ENCODE results near the gene SLC9A3.

Gene SLC9A3

DNA sequence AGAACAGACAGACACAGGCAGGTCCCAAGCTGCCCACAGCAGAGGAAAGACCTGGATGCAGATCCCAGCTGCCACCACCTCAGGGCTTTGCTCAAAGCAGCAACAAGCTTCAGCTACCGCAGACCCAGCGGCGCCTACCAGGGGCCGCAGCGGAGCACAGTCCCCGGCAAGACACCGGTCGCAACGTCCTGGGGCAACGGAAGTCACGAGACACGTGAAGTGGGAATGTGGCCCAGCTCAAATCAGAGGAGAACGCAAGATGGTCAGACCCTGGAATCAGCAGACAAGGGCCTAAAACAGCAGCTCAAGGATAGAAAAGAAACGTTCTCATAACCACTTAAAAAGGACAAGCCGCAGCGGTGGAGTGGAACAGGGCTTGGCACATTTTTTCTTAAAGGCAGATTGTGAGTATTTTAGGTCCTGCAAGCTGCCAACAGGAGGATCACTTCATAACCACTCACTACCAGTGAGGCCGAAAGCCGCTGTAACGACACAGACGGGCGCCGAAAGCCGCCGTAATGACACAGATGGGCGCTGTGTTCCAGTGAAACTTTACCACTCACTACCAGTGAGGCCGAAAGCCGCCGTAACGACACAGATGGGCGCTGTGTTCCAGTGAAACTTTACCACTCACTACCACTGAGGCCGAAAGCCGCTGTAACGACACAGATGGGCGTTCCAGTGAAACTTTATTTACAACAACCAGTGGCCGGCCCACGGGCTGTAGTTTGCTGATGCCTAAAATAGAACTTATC is 21.7 kb downstream of the SLC9A3 start:
- DNase-seq, result no peak

DNA sequence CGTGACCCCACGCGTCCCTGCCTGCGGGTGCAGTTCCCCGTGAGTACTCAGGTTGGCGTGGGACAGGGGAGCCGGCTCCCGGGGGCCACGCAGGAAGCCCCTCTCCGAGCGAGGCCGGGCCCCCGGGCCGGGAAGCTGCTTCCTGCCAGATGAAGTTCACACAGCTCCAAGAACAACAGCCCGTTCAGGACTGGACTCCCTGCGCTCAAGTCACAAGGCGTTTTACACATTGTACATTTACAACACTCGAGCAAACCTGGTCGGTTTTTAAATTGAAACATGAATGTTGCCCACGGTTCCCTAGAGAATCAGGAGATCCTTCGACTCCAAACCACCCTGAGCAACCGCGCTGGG is 22.4 kb downstream of the SLC9A3 start:
- DNase-seq, result no peak

DNA sequence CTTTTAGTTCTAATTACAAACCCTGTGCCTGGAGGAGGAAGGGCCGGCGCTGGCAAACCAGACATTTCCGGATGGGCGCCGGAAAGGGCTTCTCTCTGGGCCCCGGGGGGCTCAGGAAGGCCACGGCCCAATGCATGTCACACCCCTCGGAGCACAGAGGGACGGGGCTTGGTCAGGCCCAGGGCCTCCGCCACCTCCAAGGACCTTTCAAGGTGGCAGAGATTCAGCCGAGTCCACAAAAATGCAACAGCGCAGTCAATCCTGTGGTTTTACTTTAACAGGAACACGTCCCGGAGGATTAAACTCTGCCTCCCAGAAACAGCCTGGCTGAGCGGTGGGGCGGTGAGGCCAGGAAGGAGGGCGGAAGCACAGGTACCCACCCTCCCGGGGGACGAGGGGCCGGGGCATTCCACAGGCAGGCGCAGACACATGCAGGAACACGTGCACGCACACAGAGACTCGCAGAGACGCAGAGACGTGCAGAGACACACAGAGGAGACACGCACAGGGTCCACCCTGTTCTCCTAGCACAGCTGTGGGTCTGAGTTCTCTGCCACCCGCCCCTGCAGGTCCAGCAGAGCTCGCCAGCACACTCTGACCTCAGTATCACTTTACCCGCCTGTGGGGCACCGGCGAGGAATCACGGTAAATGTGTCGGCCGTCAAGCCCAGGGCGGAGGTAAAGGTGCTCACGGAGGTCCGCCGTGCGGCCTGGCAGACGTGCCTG is 23.0 kb downstream of the SLC9A3 start:
- no peak for DNase-seq

DNA sequence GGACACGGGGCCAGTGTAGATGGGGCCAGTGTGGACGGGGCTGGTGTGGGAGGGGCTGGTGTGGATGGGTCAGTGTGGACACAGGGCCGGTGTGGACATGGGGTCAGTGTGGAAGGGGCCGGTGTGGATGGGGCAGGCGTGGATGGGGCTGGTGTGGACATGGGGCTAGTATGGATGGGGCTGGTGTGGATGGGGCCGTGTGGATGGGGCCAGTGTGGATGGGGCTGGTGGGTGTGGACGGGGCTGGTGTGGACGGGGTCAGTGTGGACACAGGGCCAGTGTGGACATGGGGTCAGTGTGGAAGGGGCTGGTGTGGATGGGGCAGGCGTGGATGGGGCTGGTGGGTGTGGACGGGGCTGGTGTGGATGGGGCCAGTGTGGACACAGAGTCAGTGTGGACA is 23.8 kb downstream of the SLC9A3 start:
- DNase-seq, result no peak

DNA sequence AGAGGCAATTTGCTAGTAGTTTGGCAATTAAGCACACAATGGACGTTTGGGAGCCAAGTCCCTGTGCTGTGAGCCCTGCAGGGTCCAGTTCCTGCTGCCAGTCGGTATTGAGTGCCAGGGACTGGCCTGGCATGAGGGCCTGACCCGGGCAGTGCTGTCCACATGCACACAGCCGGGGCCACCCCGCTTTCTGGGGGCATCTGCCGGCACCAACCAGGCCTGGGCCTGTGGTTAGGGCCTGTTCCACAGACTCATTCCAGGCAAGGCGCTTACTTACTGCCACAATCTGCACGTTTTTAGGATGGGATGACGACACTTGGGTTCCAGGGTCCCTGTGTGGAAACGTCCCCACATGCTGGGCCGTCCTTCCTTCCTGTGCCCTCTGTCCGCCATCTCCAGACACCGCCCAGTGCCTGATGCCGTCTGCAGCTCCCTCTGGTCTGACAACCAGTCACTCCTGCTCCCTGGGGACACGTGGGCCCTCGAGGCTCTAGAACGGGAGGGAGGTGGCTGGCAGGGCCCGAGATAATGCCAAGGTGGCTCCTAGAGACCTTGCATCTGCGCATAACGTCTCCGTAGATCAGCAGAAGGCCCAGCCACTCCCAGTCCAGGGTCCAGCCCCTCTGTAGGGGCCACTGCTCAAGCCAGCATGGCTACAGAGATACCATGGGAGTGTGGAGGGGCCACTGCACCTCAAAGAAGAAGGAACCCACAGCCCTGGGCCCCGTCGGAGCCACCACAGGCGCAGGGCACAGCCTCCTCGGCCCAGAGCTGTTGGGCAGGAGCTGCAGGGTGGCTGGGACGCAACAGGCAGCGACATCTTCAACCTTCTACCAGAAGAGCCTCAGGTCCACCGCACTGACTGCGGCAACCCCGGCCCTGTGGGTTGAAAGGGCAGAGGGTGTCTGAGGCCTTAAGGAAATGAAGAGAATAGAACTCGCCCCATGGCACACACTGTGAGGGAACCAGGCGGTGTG is 24.7 kb downstream of the SLC9A3 start:
- no peak for DNase-seq

- no peak for DNase-seq
These were observed 26.3 kb downstream of the SLC9A3 start for GRCh38 chr5:497871-498509.

DNA sequence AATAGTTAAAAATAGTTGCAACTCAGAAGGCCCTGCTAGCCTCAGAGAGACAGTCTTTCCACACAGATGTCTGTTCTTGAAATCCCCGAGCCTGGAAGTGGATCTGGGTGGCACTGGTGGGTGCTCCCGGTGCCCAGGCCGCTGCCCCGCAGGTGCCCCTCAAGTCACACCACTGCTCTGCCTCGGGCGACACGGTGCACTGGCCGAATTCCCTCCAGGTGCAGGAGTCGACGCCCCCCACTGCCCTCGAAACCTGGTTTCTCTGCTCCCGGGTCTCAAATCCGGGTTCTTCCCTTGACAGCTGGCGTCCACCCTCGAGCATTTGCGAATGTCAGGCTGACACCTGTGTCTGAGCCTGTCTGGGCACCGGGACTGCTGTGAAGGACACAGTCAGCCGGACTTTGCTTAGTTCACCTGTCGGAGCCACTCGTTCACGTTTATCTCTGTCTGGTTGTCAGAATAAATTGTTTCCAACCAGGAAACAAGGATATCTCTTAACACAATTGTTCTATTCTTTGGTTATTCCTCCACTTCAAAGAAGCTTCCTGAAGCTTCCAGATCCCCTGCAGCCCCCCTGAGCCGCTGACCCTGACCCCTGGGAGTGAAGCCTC is 27.1 kb downstream of the SLC9A3 start:
- no peak for DNase-seq

- DNase-seq, result no peak
These were observed 28.2 kb downstream of the SLC9A3 start for GRCh38 chr5:496028-496427.

- no peak for DNase-seq
These were observed 29.5 kb downstream of the SLC9A3 start for GRCh38 chr5:494667-495255.

GRCh38 chr5:493758-494157 is 30.5 kb downstream of the SLC9A3 start:
- DNase-seq, result no peak

DNA sequence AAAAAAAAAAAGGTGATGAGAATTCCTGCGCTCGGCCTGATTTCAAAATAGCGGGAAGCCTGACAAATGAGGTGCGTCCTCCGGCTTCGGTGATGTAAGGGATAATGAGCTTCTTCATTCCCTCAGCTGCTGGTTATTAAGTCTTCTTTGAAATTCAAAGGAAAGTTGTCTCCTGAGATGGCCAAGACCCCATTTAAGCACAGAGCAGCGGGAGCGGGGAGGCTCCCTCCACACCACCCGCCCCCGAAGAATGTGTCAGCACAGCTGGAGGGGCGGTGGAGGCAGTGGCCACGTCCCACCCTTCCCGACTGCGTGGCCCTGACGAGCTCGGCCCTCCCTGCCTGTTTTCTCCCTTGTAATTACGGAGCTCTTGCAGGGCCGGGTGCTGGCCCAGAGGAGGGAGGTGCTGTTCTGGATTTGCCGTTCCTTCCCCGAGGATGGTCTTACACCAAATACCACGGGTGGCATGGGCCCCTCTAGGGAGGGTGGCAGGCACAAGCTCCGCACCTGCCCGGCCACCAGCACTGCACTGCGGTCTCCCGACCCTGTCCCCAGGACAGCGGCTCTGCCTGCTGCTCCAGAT is 31.0 kb downstream of the SLC9A3 start:
- DNase-seq, result no peak

- DNase-seq, result no peak
These were observed 31.8 kb downstream of the SLC9A3 start for GRCh38 chr5:492314-492893.

GRCh38 chr5:491856-492155 is 32.4 kb downstream of the SLC9A3 start:
- DNase-seq, result no peak

GRCh38 chr5:491119-491855 is 33.0 kb downstream of the SLC9A3 start:
- DNase-seq, result no peak

DNA sequence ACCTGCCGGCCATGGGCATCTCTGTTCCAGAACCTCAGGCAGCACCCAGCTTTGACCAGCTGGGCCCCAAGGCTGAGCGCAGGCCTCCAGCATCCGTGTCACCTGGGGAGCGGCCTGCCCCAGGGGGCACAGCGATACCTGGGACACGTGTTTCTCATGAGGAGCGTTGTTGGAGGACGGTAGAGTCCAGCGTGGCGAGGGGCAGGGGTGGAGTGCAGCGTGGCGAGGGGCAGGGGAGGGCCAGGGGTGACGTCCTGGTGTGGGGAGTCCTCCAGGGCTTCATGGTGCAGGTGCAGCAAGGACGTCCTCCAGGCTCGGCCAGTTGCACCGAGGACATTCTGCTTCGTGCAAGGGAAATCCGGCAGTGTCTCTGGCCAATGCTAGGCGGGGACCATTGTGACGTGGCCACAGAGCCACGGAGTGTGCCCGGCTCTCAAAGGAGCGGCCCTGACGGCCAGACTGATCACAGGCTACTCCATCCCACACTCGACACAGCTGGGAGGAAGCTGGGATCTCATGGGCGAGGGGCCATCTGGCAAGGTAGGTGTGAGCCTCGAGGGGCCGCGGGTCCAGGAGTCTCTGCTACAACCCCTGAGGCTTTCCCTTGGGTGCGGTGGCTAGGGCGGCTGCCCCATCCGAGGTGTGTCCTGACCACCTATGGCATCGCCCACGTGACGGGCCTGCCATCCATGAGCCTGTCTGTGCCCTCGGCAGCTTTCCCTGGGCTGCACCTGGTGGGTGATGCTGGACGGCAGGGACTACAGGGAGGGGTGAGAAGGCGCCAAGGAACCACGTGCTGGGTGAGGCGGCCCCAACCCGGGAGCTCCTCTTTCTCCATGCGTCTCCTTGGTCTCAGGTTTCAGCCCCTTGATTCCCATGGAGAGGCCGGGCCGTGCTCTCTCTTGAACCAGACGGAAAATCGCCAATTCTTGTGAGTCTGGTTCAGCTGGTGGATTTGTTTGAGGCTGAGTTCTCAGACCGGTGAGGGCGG is 33.8 kb downstream of the SLC9A3 start:
- DNase-seq, result no peak

DNA sequence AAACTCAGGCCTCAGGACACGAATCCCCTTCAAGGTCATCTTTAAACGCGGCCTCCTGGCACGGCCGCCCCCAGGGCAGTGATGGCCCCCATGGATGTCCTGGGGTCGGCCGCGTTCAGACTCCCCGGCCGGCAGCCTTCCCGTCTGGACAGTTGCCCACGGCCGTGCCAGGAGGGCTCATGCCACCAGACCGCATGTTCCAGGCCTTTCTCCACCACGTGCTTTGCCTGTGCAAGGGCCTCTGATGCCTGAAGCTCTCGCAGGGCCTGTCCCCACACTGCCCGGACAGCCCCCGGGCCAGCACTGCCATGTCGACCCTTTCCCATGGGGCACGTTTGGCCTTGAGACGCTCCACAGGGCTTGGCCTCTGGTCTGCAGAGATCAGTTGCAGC is 34.6 kb downstream of the SLC9A3 start:
- DNase-seq, result no peak

DNA sequence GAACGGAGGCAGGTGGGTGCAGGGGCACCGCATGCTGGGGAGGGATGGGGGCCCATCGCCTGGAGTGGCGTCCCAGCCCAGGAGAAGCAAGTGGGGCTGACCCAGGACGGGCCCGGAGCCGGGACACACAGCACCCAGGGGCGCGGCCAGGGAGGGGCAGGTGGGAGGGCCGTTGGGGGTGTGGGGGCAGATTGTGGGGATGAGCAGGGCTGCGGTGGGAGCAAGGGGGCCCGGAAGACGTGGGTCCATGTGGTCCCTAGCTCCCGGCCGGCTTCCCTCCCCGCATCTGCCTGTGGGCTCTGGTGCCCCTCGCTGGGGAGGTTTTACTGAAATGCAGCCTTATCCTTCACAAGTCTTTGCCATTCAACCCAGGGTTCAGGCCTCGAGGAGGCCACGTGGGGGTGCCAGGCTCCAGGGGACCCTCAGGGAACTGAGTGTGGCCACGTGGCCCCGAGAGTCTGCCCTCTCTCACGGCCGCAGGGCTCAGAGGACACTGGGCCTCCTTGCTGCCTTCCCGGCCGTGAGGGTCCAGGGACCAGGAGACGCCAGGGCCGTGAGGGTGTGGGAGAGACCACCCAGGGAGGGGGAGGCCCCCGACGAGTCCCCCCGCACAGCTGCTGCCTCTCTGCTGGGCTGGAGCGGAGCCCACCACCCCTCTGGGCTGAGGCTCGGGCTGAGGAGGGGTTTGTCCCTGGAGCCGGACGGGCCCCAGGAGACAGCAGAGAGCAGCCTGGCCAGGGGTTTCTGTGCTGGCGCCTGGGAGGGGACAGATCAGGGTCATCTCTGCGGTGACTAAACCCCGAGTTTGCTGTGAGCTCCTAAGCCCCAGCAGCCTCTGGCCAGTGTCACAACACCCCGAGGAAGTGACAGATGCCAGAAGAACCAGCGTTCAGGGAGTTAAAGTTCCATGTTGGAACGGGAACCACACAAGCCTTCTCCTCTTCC is 35.2 kb downstream of the SLC9A3 start:
- no peak for DNase-seq

- no peak for DNase-seq
These were observed 36.0 kb downstream of the SLC9A3 start for GRCh38 chr5:488241-488640.

Measured in SIG-M5 (cell line).